Testis (tissue), 3 donors: ENCODE data around the gene PTCH1. TPM values are rescaled to one million over a fixed set of nuclear protein-coding genes. Genes with fewer than 3 reads are reported as not detected.
A peak's percentile ranks its signal among the peaks of the same experiment; 100 is the strongest.

ENCODE experiments used
- DNase-seq: peaks from one replicate; pipeline ENCODE4 v3.0.0-alpha.2; 2019
- H3K27ac ChIP-seq, 2 donors: fragments of 200-600 bp; sonication (generic); one replicate each; pipeline ENCODE4 v1.5.1; 2019
- H3K27me3 ChIP-seq: fragments of 200-600 bp; sonication (generic); one replicate; pipeline ENCODE4 v1.5.1; 2019
- H3K36me3 ChIP-seq: fragments of 200-600 bp; sonication (generic); one replicate; pipeline ENCODE4 v1.5.1; 2017; ENCODE audit warnings: low read depth; ENCODE audit errors: missing control alignments
- H3K4me1 ChIP-seq: fragments of 200-600 bp; sonication (generic); one replicate; pipeline ENCODE4 v1.5.1; 2019
- H3K4me3 ChIP-seq, 2 donors: fragments of 200-600 bp; sonication (generic); one replicate each; pipeline ENCODE4 v1.5.1; 2017 to 2019
- H3K9me3 ChIP-seq: fragments of 200-600 bp; sonication (generic); one replicate; pipeline ENCODE4 v1.5.1; 2017
- POLR2A ChIP-seq: fragments of 450-650 bp; IDR thresholded peaks from one replicate; pipeline ENCODE4 v1.6.1; 2017; ENCODE audit warnings: antibody characterized with exemption, mild to moderate bottlenecking, moderate library complexity
- WGBS, 2 donors: methylation state at CpG; one replicate each; pipeline ENCODE4 v1.1.5; 2018; 5-methylcytosine and 5-hydroxymethylcytosine counted together
- intact Hi-C: fragments of 100-400 bp; cut with DNase I; formaldehyde crosslinking; loops from one replicate; pipeline ENCODE4 v1.15.1; 2023; ENCODE audit warnings: low total_unique reads
- polyA plus RNA-seq: library from polyadenylated mRNA; stranded (reverse); fragments of 350-450 nt; fragmentation: Illumina TruSeq; extraction: RNeasy Lipid Tissue Mini Kit (QIAGEN cat#74804); gene quantifications from one replicate; pipeline ENCODE4 v1.2.3, GENCODE V29; 2014; ENCODE audit warnings: low read depth, low replicate concordance; ENCODE audit not compliant: insufficient read depth
- total RNA-seq, 2 donors: library from RNA; depleted of rRNA; stranded (reverse); fragments of >200 nt; gene quantifications; one replicate each; pipeline ENCODE4 v1.2.3, GENCODE V29; 2016
- TF ChIP-seq, protein P1 (sequence below), 3 experiments: fragments of 450-650 bp in 2 of 3; fragments of 200-600 bp in 1 of 3; sonication (generic) in 1 of 3; IDR thresholded peaks; one replicate each; pipeline ENCODE4 v1.5.1; 2016 to 2019; ENCODE audit warnings: antibody characterized with exemption in 3 of 3, mild to moderate bottlenecking in 2 of 3, moderate library complexity in 1 of 3

The PTCH1 gene
- total and polyA plus RNA-seq, 3 donors from 2014 or later = 51.1 to 127 (median 93.5) TPM

DNA sequence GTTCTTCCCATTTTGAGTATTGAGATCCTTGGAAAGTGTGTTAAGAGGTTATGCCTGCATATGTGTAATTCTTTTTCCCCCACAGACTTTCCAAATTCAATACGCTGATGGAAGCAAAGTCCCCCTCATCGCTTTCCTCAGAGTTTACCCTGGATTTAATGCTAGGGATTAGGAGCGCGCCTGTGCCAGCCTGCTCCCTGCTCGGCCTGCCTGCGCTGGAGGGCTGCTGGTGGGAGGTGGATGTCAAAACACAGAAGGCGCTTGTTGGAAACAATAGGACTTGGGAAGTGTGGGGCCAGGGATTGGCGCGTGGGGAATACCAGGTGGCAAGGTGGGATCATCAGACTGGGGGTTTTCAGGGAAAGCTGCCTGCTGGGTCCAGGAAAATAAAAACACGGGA is 39.8 kb upstream of the PTCH1 start:
- Histone ChIP-seq H3K36me3 (no peaks in the 10 kb centered on the region), H3K9me3 (no peaks in the 10 kb centered on the region), H3K4me3 (no peak overlapping the region), H3K27me3 (no peaks in the 10 kb centered on the region), H3K4me1 (no peaks in the 10 kb centered on the region), H3K27ac (no peak overlapping the region)
- 76 to 79% methylated on average over 10 of the region's 10 CpGs for WGBS, 2 donors
- TF ChIP-seq POLR2A = no peak
- TF ChIP-seq, protein P1, sequence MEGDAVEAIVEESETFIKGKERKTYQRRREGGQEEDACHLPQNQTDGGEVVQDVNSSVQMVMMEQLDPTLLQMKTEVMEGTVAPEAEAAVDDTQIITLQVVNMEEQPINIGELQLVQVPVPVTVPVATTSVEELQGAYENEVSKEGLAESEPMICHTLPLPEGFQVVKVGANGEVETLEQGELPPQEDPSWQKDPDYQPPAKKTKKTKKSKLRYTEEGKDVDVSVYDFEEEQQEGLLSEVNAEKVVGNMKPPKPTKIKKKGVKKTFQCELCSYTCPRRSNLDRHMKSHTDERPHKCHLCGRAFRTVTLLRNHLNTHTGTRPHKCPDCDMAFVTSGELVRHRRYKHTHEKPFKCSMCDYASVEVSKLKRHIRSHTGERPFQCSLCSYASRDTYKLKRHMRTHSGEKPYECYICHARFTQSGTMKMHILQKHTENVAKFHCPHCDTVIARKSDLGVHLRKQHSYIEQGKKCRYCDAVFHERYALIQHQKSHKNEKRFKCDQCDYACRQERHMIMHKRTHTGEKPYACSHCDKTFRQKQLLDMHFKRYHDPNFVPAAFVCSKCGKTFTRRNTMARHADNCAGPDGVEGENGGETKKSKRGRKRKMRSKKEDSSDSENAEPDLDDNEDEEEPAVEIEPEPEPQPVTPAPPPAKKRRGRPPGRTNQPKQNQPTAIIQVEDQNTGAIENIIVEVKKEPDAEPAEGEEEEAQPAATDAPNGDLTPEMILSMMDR (IDR thresholded peaks at IDR 0.05) = no peak
- intact Hi-C loops = no loop called here
- DNase-seq = no peak

DNA sequence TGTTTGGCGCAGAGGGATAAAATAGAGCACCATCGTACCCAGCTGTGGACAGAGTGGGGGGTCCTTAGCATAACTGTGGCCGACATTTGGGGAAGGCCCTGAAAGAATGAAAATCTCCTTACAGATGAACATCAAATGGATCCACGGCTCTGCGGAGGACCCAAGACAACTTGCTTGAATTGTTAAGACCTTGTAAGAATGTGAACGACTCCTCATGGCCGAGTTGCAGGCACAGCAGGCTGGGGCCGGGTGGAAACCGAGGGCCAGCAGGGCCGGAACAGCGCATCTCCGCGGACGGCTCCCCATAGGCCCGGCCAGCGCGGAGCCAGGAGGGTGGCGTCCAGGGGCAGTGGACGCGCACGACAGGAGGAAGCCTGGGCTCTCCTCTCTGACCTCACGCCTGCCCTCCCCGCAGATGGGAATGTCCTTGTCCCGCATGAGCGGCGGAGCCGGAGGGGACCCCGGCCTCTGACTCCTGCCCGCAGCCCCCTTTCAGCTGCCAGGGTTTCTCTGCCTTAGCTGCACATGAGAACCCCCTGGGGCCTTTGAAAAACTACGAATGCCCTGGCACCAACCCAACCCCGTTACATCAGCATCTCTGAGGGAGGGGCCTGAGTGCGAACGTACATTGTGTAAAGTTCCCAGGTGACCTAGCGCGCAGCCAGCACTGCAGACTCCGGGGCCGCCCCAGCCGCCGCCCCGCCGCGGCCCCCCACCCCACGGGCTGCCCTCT is 36.2 kb upstream of the PTCH1 start:
- WGBS, 2 donors = 21 to 50% methylated on average over 23 to 42 of the region's 43 CpGs
- Histone ChIP-seq H3K27ac (no peak overlapping the region), H3K4me1 (no peaks in the 10 kb centered on the region), H3K9me3 (no peaks in the 10 kb centered on the region), H3K27me3 (no peaks in the 10 kb centered on the region), H3K4me3 (peak overlapping the region; percentile 40 to 55), H3K36me3 (no peaks in the 10 kb centered on the region)
- DNase-seq = peak; percentile 80
- TF ChIP-seq, protein P1 (IDR thresholded peaks at IDR 0.05) = no peak
- no peak for TF ChIP-seq POLR2A
- intact Hi-C loops = no loop called here

DNA sequence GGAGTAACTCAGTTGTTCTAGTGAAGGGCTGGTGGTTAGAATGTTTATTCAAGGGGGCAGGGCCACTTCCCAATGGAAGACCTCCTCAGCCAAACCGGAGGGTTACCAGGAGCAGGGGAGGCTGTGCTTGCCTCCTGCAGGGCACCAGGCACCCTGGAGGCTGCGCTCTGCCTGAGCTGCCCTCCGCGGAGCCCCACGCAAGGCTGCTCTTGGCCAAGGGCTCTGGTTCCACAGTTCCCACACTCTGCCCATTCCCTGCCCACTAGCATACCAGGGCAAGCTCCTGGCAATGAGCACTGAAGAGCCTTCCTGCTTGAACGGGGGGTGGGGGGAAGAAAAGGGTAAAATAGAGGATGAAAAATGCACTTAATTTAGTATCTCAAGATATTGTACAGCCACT is 35.5 kb upstream of the PTCH1 start:
- H3K4me3 ChIP-seq = peak overlapping the region; percentile 40 to 55
- intact Hi-C loops = no loop called here
- H3K27me3 ChIP-seq = no peaks in the 10 kb centered on the region
- no peak for DNase-seq
- H3K27ac ChIP-seq = no peak overlapping the region
- WGBS, 2 donors = 59 to 70% methylated on average over 6 of the region's 6 CpGs
- no peaks in the 10 kb centered on the region for H3K4me1 ChIP-seq
- H3K9me3 ChIP-seq = no peaks in the 10 kb centered on the region
- TF ChIP-seq POLR2A = no peak
- TF ChIP-seq, protein P1 (IDR thresholded peaks at IDR 0.05) = no peak
- no peaks in the 10 kb centered on the region for H3K36me3 ChIP-seq

DNA sequence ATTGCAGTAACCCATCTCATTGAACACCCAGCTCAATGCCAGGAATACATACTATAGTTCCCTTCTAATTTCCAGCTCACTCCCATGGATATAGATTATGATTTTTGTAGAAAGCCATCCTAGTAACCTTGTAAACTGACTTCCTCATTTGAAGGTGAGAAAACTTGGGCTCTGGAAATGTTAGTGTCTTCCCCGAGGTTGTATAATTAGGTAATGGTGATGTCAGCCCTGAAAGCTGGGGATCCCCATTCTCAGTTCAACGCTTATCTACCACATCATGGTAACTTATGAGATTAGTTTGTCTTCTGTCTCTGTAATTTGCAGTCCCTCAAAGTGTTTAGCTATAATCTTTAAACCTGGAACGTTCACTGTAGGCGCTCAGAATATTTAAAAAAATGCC is 34.6 kb upstream of the PTCH1 start:
- intact Hi-C loops = no loop called here
- WGBS, 2 donors = 92 to 94% methylated on average over 4 of the region's 4 CpGs
- no peak for DNase-seq
- H3K4me1 ChIP-seq = no peaks in the 10 kb centered on the region
- no peaks in the 10 kb centered on the region for H3K36me3 ChIP-seq
- H3K9me3 ChIP-seq = no peaks in the 10 kb centered on the region
- no peak overlapping the region for H3K4me3 ChIP-seq
- no peak for TF ChIP-seq POLR2A
- TF ChIP-seq, protein P1 (IDR thresholded peaks at IDR 0.05) = no peak
- no peak overlapping the region for H3K27ac ChIP-seq
- no peaks in the 10 kb centered on the region for H3K27me3 ChIP-seq
